BE2C (cell line): ENCODE results near the gene PAPSS2.
"Not testable (repeated sequence)": the region's sequence is repeated elsewhere in the genome, so short reads cannot be mapped to it uniquely, and the experiment has no call there.

ENCODE experiments used
- DNase-seq: peaks from one replicate; pipeline ENCODE4 v3.0.0-alpha.2; 2020
- H3K27me3 ChIP-seq: fragments of 250-450 bp; sonication (Bioruptor Pico); 2 replicates; pipeline ENCODE4 v1.5.1; 2020; ENCODE audit warnings: mild to moderate bottlenecking
- H3K36me3 ChIP-seq: fragments of 250-450 bp; sonication (Bioruptor Pico); 2 replicates; pipeline ENCODE4 v1.5.1; 2020; ENCODE audit warnings: mild to moderate bottlenecking
- H3K4me1 ChIP-seq: fragments of 250-450 bp; sonication (Bioruptor Pico); 2 replicates; pipeline ENCODE4 v1.5.1; 2020
- H3K4me3 ChIP-seq: 2 replicates; pipeline ENCODE4 v1.5.1; 2011; ENCODE audit warnings: low read depth, low read length
- H3K9me3 ChIP-seq: fragments of 250-450 bp; sonication (Bioruptor Pico); 2 replicates; pipeline ENCODE4 v1.5.1; 2020
- CTCF ChIP-seq: IDR thresholded peaks from 2 replicates; pipeline ENCODE4 v1.5.1; 2012; ENCODE audit warnings: mild to moderate bottlenecking, low read depth, low read length

Gene PAPSS2

GRCh38 chr10:87618566-87619423 lies 40.9 kb upstream of the PAPSS2 start:
- DNase-seq = no peak
- Histone ChIP-seq H3K9me3 (no peaks in the 10 kb centered on the region; the same call in 1 of the 2 replicates), H3K36me3 (no peaks in the 10 kb centered on the region), H3K4me1 (no peaks in the 10 kb centered on the region), H3K27me3 (no peaks in the 10 kb centered on the region), H3K4me3 (no peak overlapping the region)
- no peak for TF ChIP-seq CTCF

- Histone ChIP-seq H3K27me3 (no peaks in the 10 kb centered on the region), H3K4me3 (no peak overlapping the region)
- TF ChIP-seq CTCF = no peak
Measured at GRCh38 chr10:87619705-87620104, 40.0 kb upstream of the PAPSS2 start.

GRCh38 chr10:87621440-87621839 lies 38.2 kb upstream of the PAPSS2 start:
- not testable (repeated sequence) for DNase-seq, H3K36me3 ChIP-seq, H3K27me3 ChIP-seq, H3K9me3 ChIP-seq, H3K4me3 ChIP-seq, H3K4me1 ChIP-seq

More at GRCh38 chr10:87619705-87620104, 40.0 kb upstream of the PAPSS2 start:
- DNase-seq = no peak
- no peaks in the 10 kb centered on the region for H3K36me3 ChIP-seq
- H3K9me3 ChIP-seq = no peaks in the 10 kb centered on the region; the same call in 1 of the 2 replicates
- H3K4me1 ChIP-seq = no peaks in the 10 kb centered on the region

GRCh38 chr10:87622314-87623004 lies 37.2 kb upstream of the PAPSS2 start:
- Histone ChIP-seq H3K4me1 (no peaks in the 10 kb centered on the region), H3K4me3 (no peak overlapping the region), H3K9me3 (no peaks in the 10 kb centered on the region), H3K27me3 (no peaks in the 10 kb centered on the region), H3K36me3 (no peaks in the 10 kb centered on the region)
- TF ChIP-seq CTCF = no peak
- no peak for DNase-seq

- Histone ChIP-seq H3K9me3 (no peaks in the 10 kb centered on the region), H3K4me1 (no peaks in the 10 kb centered on the region), H3K4me3 (no peak overlapping the region), H3K27me3 (no peaks in the 10 kb centered on the region), H3K36me3 (no peaks in the 10 kb centered on the region)
- DNase-seq = no peak
- no peak for TF ChIP-seq CTCF
Measured at GRCh38 chr10:87623191-87623590, 36.5 kb upstream of the PAPSS2 start.

GRCh38 chr10:87625661-87626060 lies 34.0 kb upstream of the PAPSS2 start:
- TF ChIP-seq CTCF = no peak
- Histone ChIP-seq H3K4me3 (no peak overlapping the region), H3K9me3 (no peaks in the 10 kb centered on the region), H3K36me3 (no peaks in the 10 kb centered on the region), H3K4me1 (no peaks in the 10 kb centered on the region), H3K27me3 (no peaks in the 10 kb centered on the region)
- DNase-seq = no peak
